HCEC 1CT (cell line): ENCODE measurements around the gene IL17C.
A peak's percentile ranks its signal among the peaks of the same experiment; 100 is the strongest.

Source experiments
- DNase-seq: peaks from one replicate; pipeline ENCODE4 v3.0.0-alpha.2; 2017

Gene IL17C

DNA sequence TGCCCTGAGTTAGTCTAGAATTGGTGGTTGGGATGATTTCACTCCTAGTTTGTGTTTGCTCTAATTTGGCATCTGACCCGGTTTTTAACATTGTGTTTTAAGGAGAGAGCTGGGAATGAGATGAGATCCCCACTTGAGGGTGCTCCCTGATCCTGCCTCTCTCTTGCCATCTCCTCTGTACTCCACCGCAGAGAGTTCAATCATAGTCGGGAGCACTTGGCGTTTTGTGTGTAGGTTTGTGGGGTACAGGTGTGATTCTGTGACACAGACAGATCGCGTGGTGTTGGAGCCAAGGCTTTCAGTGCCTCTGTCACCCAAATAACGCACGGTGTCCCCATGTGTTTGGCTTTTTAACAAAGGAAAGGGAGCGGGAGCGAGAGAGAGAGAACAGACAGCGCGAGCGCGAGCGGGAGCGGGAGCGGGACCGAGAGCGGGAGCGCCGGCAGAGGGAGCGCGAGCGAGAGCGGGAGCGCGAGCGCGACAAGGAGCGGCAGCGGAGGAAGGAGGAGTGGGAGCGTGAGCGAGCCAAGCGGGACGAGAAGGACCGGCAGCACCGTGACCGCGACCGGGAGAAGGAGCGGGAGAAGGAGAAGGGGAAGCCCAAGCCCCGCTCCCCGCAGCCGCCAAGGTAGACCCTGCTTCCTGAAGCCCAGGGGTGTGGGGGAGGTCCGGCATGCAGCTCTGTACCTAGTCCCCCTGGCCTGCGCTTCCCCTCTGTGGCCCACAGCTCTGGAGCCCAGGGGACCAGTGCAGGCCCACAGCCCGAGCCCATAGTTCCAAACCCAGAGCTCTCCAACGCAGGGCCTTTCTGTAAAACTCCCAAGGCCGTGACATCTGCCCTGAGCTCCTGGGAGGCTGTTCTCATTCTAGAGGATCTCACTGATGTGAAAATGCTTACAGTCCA is 27.2 kb upstream of the IL17C start:
- DNase-seq, result no peak

DNA sequence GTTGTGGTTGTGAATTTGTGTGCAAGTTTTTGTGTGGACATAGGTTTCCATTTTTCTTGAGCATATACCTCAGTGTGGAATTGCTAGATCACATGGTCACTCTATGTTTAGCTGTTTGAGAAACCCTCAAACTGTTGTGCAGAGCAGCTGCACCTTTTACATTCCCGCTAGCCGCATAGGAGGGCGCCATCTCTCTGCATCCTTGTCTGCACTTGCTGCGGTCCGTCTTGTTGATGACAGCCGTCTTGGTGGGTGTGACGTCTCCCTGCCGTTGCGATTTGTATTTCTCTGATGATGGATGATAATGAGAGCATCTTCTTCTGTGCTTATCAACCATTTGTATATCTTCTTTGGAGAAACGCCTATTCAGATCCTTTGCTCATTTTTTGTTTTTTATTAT is 25.1 kb upstream of the IL17C start:
- DNase-seq, result no peak

GRCh38 chr16:88613911-88614817 is 24.2 kb upstream of the IL17C start:
- peak; percentile 34 for DNase-seq

- DNase-seq, result no peak
These were observed 23.4 kb upstream of the IL17C start for GRCh38 chr16:88614818-88615580.

DNA sequence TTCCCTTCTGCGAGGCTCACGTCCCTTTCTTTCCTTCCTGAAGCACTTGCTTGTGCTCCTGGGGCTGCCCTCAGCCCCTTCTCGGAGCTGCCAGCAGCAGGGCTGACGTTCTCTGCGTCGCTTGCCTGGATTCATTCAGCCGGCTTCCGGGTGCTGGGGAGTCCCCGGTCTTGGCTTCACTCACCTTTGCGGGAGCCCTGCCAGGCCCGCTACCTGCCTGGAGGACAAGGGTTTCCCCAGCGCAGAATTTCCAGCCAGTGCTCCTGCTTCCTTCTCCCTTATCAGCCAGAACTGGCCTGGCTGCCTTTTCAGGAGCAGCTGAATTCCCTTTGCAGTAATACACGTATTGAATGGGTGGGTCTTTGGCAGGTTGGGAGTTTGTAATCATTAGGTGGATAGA is 22.1 kb upstream of the IL17C start:
- DNase-seq, result no peak

- DNase-seq, result no peak
These were observed 21.6 kb upstream of the IL17C start for GRCh38 chr16:88616736-88617135.

DNA sequence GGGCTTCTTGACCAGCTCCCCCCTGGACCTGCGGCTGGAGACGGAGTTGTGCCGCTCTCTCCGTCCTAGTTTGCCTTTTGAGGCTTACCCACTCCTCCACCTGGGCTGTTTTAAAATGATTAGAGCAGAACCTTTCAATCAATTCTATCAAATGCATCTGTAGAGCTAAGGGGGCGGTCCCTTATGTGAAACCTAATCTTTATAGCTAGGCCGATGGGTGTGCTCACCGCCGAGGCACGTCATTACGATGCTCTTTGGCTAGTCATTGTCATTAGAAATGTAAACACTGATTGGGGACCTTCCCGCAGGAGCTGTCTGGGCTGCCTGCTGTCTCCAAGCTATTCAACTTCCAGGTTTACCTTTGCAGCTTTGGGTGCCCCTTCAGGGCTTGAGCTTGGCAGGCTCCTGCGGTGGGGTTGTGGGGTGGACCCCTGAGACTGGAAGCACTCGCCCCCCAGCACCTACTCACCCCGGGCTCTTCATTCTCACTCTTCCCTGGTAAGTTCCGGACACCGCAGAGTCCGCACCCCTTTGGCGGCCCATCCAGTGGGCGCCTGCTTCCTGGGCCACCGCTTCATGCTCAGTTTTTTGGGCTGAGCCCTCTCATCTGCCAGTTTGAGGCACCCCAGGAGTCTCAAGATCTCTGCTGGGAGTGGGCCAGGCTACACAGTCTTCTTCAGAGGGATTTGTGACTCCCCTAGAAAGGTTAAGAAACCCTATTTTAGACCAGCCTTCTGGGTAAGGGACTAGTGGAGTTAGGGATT is 20.9 kb upstream of the IL17C start:
- no peak for DNase-seq

- DNase-seq, result no peak
These were observed 20.0 kb upstream of the IL17C start for GRCh38 chr16:88618182-88618955.

DNA sequence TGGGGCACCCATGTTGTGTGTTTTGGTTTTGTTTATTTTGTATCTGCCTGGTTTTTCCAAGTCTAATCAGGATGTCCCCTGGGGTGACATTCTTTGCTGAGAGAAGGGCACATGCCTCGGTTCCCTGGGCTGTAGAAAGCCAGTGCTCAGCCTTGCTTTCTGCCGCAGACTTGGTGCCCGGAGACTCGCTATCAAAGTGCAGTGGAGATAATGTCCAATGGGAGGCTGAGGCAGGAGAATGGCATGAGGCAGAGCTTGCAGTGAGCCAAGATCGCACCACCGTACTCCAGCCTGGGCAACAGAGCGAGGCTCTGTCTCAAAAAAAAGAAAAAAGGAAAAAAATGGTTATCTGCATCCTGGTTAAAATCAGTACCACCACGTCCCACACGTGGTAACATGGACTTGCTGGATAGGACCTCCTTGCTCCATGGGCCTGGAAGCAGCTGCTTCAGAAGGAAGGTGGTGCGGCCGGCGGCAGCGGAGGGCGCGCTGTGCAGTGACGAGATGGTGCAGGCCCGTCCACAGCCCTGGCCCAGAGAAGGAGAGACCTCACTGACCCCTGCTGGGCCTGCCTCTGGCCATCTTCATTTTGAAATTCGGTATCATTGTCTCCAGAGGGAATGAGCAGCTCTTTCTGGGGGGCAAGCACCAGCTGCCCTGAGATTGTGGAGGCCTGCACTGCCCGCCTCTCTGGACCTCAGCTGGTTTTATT is 19.3 kb upstream of the IL17C start:
- no peak for DNase-seq

DNA sequence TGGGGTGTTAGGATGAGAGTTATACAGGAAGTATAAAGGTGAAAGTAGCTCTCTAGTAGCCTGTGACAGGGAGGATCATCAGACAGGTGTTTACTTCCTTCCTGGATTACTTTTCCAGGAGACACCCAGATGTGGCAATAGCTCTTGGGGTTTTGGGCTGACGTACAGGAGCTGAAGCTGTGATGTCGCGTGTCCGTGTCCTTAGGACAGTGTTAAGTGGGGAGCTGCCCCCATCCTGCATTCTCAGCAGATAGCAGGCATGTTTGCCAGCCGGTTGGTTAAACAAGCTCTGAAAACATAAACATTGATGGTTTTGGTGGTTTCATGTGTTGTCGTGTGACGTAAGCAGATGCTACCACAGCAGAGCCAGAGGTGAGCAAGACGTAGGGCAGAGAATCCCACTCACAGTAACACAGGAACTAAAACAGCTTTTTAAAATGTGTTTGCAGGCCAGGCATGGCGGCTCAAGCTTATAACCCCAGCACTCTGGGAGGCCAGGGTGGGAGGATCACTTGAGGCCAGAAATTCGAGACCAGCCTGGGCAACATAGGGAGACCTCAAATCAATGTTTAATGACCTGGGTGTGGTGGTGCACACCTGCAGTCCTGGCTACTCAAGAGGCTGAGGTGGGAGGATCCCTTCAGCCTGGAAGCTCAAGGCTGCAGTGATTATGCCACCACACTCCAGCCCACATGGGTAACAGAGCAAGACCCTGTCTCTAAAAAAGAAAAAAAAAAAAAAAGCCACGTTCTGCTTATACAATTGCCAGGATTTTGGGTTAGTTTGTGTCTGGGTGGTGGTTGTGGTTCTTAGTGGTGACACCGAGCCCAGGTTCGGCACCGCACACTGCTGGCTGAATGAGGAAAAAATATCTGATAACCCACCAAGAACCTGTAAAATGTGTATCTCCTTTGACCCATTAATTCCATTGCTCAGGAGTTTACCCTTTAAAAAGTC is 18.2 kb upstream of the IL17C start:
- peak; percentile 36 for DNase-seq

- DNase-seq, result no peak
These were observed 16.2 kb upstream of the IL17C start for GRCh38 chr16:88622125-88622524.

DNA sequence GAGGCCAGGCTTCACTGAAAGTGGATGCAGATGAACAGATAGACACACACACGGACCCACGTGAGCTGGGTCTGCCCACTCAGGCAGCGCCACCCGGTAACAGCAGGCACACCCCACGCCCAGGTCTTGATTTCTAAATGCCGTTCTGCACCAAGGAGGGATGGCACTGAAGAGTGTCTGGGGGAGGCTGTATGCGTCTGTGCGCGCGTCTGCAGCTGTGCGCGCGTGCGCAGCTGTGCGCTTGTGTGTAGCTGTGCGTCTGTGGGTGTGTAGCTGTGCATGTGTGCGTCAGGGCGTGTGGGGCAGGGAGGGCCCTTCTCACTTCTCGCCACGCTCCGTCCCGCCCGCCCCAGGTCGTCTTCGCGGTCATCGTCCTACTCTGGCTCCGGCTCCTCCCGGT is 15.5 kb upstream of the IL17C start:
- no peak for DNase-seq

DNA sequence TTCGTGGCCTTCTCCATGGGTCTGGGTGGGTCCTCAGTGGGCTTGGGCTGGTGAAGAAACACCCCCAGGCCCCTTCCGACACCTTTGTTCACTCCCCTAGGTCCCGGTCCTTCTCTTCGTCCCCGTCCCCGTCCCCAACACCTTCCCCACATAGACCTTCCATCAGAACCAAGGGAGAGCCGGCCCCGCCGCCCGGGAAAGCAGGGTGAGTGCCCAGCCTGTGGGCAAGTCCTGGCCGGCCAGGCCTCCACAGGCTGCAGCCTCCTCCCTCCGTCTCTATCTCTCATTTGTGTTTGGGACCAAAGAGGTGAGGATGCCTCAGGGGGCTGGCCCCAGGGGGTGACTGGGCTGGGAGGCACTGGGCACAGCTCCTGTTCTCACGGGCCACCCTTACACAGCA is 14.5 kb upstream of the IL17C start:
- no peak for DNase-seq

GRCh38 chr16:88624481-88624880 is 13.9 kb upstream of the IL17C start:
- no peak for DNase-seq

- no peak for DNase-seq
These were observed 13.3 kb upstream of the IL17C start for GRCh38 chr16:88624977-88625576.

- no peak for DNase-seq
These were observed 11.7 kb upstream of the IL17C start for GRCh38 chr16:88626646-88627045.

DNA sequence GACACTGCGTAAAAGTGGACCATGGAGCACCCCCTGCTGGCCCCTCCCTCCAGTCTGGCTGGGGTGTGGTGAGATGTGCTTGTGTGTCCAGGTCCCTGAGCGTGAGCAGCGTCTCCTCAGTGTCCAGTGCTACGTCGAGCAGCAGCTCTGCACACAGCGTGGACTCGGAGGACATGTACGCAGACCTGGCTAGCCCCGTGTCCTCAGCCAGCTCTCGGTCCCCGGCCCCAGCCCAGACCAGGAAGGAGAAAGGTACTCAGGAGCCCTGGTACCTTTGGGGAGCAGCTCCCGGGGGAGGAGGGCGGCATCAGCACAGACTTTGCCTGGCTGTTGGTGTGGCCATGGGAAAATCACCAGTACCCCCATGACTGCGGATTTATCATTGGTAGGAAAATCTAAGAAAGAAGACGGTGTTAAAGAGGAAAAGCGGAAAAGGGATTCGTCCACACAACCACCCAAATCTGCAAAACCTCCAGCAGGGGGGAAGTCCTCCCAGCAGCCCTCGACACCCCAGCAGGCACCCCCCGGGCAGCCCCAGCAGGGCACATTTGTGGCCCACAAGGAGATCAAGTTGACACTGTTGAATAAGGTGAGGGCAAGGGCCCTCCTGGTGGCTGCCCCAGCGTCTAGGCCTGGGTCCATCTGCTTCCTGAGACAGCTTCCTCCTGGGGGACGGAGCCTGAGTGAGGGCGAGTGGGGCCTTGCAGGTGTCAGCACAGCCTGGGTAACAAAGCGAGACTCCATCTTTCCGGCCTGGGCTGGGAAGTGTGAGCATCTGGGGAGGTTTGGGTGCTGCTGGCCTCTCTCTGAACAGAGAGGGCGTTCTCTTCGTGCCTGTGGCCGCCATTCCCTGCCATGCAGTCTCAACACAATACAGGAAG is 10.6 kb upstream of the IL17C start:
- DNase-seq, result no peak

- no peak for DNase-seq
These were observed 9.8 kb upstream of the IL17C start for GRCh38 chr16:88628512-88628974.
